CD4-positive, alpha-beta T cell treated with Interleukin-2 at 100 ng/mL for 4 hours (primary cell): ENCODE results near the gene ICAM1.

Source experiments
- DNase-seq: peaks from one replicate; pipeline ENCODE4 v3.0.0-alpha.2; 2020; ENCODE audit warnings: low spot score

The ICAM1 gene

GRCh38 chr19:10292789-10293636, 22.1 kb downstream of the ICAM1 start:
- no peak for DNase-seq

GRCh38 chr19:10293637-10294367, 22.9 kb downstream of the ICAM1 start:
- no peak for DNase-seq

- no peak for DNase-seq
Observed at GRCh38 chr19:10294368-10294697, 23.4 kb downstream of the ICAM1 start.

GRCh38 chr19:10295305-10295846, 24.5 kb downstream of the ICAM1 start:
- peak; percentile 75 for DNase-seq

GRCh38 chr19:10295847-10296591, 25.1 kb downstream of the ICAM1 start:
- DNase-seq, result no peak

GRCh38 chr19:10299545-10300458, 28.9 kb downstream of the ICAM1 start:
- no peak for DNase-seq

GRCh38 chr19:10305139-10305806, 34.4 kb downstream of the ICAM1 start:
- no peak for DNase-seq

- DNase-seq, result no peak
Observed at GRCh38 chr19:10306327-10306726, 35.4 kb downstream of the ICAM1 start.

GRCh38 chr19:10309423-10309822, 38.5 kb downstream of the ICAM1 start, which contains the start of gene ZGLP1:
ZGLP1 (minus strand) TSS chr19:10309815.
- DNase-seq, result no peak

- peak; percentile 93 for DNase-seq
Observed at GRCh38 chr19:10315335-10316214, 44.7 kb downstream of the ICAM1 start, which contains the start of gene FDX2. FDX2 (minus strand) TSS chr19:10316015; CDS start chr19:10315996, 19 bp downstream.

GRCh38 chr19:10316229-10317044, 45.5 kb downstream of the ICAM1 start:
- no peak for DNase-seq

- DNase-seq, result no peak
Observed at GRCh38 chr19:10317045-10317856, 46.3 kb downstream of the ICAM1 start.

- no peak for DNase-seq
Observed at GRCh38 chr19:10317857-10318462, 47.0 kb downstream of the ICAM1 start.

- DNase-seq, result no peak
Observed at GRCh38 chr19:10318807-10319682, 48.1 kb downstream of the ICAM1 start.

- DNase-seq, result no peak
Observed at GRCh38 chr19:10320602-10321416, 49.9 kb downstream of the ICAM1 start.

- no peak for DNase-seq
Observed at GRCh38 chr19:10321417-10321797, 50.5 kb downstream of the ICAM1 start.
